GM10248 (cell line): ENCODE measurements around the gene CYP4F8.

Experiments used
- CTCF ChIA-PET: fragments of 300-600 bp; sonication (Branson Sonifier 250); formaldehyde crosslinking; extraction: SDS; loops from one replicate; lab custom pipeline; 2021; ENCODE audit warnings: antibody characterized with exemption; lab: Yijun Ruan, JAX
- POLR2A ChIA-PET: fragments of 350-650 bp; sonication (Branson Sonifier 250); formaldehyde crosslinking; extraction: SDS; loops from one replicate; lab custom pipeline; 2020; ENCODE audit warnings: antibody characterized with exemption; lab: Yijun Ruan, JAX
- DNase-seq: peaks from one replicate; pipeline ENCODE4 v3.0.0; 2012; ENCODE audit errors: extremely low spot score
- TF ChIP-seq, protein P1 (sequence below): IDR thresholded peaks from 2 replicates; pipeline ENCODE4 v1.5.1; 2012; ENCODE audit warnings: mild to moderate bottlenecking, low read depth; ENCODE audit errors: extremely low read depth, missing control alignments, control extremely low read depth

Gene CYP4F8

DNA sequence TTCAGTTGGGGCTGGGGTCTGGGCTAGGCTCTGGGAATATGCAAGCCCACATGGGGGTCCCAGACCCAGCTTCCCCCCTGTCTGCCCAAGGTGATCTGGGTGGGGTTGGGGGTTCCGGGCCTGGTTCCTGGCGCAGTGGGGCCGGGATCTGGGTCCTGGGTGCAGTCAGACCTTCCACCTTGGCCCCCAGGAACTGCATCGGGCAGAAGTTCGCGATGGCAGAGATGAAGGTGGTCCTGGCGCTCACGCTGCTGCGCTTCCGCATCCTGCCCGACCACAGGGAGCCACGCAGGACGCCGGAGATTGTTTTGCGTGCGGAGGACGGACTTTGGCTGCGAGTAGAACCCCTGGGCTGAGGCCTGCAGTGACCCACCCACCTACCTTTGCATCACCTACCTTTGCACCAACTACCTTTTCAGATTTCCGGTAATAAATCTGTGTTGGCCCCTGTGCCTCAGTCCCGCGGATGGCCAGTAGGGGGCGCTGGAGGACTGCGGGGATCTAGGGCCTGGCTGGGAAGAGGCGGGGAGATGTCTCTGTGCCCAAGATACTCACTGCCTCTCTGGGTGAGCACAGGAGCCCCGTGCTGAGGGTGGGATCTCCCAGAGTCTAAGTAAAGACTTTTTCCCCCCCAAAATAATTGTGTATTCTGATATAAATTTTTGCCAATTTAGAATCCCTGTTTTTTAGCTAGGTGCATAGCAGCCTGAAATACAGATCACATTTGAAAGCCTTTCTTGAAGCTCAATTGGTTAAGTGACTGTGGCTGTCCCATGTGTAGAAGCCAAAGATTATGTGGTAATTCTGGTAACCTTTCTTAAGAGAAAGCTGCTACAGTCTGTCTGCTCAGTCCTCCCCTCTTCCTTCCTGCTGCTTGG is 14.2 kb downstream of the CYP4F8 start:
- ChIA-PET CTCF (interaction anchor here (0.6 to 1.4 kb wide), 13 partner anchors 14 to 748 kb away, joined by 3 to 6 read pairs (median 3); partner anchors contain the start of gene FAM32A), POLR2A (no interaction called here)
- TF ChIP-seq, protein P1, sequence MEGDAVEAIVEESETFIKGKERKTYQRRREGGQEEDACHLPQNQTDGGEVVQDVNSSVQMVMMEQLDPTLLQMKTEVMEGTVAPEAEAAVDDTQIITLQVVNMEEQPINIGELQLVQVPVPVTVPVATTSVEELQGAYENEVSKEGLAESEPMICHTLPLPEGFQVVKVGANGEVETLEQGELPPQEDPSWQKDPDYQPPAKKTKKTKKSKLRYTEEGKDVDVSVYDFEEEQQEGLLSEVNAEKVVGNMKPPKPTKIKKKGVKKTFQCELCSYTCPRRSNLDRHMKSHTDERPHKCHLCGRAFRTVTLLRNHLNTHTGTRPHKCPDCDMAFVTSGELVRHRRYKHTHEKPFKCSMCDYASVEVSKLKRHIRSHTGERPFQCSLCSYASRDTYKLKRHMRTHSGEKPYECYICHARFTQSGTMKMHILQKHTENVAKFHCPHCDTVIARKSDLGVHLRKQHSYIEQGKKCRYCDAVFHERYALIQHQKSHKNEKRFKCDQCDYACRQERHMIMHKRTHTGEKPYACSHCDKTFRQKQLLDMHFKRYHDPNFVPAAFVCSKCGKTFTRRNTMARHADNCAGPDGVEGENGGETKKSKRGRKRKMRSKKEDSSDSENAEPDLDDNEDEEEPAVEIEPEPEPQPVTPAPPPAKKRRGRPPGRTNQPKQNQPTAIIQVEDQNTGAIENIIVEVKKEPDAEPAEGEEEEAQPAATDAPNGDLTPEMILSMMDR, result peak; percentile 92
- DNase-seq, result peak; percentile 84

DNA sequence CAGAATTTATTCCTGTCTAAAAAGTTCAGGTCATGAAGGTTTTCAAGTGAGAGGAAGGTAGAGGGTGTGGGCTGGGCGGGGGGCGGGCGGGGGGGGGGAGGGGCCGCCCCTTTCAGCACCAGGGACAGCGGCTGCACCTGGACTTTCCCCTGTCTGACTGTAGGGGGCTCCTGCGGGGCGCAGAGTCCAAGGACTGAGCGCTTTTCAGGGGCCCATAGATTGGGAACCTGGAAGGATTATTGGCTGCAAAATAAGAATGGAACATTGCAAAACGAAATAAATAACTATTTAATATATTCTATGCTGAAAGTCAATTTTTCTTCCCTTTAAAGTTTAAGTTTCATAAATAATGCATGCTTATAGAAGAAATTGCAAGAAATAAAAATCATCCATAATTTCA is 16.8 kb downstream of the CYP4F8 start:
- DNase-seq, result no peak
- ChIA-PET POLR2A (no interaction called here), CTCF (no interaction called here)
- TF ChIP-seq, protein P1, result peak; percentile 13

DNA sequence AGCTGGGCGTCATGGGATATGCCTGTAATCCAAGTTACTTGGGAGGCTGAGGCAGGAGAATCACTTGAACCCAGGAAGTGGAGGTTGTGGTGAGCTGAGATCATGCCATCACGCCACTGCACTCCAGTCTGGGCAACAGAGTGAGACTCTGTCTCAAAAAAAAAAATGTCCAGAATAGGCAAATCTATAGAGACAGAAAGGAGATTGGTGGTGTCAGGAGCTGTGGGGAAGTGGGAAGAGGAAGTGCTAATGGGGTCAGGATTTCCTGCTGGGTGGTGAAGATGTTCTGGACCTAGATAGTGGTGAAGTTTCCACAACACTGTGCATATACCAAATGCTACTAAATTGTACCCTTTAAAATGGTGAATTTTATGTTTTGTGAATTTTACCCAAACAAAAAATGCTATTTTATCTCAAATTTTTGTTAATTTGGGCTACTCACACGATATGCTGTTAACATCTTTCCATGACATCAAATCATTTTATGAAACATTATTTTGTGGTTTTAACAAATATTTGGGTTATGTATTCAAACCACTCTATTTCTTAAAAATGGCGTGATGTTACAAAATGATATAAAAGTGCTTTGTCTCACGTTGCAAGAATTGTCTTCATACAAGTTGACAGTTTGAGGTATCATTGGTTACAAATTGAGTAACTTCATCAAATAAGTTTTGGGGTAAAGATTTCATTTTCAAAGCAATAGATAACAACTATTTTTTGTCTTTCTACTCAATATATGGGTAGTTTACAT is 18.2 kb downstream of the CYP4F8 start:
- ChIA-PET CTCF (no interaction called here), POLR2A (no interaction called here)
- DNase-seq, result no peak

DNA sequence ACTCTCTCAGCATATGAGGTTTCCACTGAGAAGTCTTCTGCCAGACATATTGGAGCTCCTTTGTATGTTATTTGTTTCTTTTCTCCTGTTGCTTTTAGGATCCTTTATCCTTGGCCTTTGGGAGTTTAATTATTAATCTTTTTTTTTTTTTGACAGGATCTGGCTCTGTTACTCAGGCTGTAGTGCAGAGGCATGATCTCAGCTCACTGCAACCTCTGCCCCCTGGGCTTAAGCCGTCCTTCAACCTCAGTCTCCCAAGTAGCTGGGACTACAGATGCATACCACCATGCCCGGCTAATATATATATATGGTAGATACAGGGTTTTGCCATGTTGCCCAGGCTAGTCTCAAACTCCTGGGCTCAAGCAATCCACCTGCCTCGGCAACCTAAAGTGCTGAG is 19.1 kb downstream of the CYP4F8 start:
- ChIA-PET CTCF (no interaction called here), POLR2A (no interaction called here)
- DNase-seq, result no peak
- TF ChIP-seq, protein P1, result no peak

More for the DNA sequence above, 18.2 kb downstream of the CYP4F8 start:
- TF ChIP-seq, protein P1, result no peak

DNA sequence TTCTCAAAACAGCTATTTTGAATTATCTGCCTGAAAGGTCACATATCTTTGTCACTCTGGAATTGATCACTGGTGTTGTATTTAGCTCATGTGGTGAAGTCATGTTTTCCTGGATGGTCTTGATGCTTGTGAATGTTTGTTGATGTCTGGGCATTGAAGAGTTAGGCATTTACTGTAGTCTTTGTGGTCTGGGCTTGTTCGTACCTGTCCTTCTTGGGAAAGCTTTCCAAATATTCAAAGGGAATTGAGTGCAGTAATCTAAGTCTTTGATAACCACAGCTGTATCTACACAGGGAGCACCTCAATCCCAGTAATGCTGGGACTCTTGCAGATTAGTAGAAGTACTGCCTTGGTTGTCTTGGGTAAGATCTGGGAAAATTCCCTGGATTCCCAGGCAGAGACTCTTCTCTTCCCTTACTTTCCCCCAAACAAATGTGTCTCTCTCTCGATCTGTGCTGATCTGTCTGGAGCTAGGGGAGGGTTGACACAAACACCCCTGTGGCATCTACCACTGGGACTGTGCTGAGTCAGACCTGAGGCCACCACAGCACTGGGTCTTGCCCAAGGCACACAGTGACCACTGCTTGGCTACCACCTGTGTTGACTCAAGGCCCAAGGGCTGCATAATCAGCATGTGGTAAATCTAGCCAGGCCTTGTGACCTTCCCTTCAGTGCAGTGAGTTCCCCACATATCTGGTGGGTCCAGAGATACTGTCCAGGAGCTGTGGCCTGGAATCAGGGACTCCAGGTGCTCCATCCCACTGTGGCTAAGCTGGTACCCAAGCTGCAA is 20.2 kb downstream of the CYP4F8 start:
- TF ChIP-seq, protein P1, result no peak
- DNase-seq, result no peak
- POLR2A ChIA-PET, result no interaction called here
- CTCF ChIA-PET, result interaction anchor here (1.0 kb wide), 2 partner anchors 10 to 11 kb away, joined by 3 read pairs; no protein-coding TSS in a partner anchor

DNA sequence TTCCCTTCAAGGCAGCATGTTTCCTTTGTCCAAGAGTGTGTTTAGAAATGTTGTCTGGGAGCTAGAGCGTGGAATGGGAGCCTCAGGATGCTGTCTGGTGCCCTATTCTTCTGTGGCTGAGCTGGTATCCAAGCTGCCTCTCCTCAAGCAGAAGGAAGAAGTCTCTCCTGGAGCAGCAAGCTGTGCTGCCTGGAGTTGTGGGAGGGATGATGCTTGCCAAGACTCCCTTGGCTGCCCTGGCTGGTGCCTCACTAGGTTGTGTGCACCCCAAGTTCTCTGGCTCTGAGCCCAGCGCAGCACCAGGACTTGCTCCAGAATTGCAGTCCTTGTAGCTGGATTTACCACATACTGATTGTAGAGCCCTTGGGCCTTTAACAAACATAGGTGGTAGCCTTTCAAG is 21.0 kb downstream of the CYP4F8 start:
- TF ChIP-seq, protein P1, result no peak
- ChIA-PET CTCF (no interaction called here), POLR2A (no interaction called here)
- no peak for DNase-seq
